Measurements from ENCODE around the gene PARP2.

The PARP2 gene

DNA sequence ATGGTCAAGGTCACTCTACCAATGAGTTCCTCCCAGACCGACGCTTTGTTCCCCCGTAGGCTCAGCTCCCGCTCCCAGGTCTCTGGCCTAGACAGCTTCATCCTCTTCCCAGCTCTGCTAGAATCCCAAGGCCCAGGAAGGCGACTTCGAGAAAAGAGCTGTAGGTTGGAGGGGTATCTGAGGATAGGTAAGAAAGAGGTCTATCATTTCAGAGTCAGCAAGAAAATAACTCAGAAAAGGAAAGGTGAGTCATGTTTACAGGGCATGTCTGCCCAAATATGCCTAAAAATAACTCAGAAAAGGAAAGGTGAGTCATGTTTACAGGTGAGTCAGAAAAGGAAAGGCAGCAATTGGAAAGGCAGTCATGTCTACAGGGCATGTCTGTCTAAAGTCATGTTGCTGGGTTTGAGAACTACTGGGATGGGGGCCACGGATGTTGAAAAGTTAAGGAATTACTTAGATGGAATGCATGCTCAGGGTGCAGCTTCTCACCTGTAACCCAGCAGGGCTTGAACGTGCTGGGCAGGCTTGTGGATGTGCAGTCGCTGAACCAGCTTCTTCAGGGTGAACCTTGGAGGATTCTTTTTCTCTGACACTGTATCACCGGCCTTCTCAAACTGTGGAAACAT is 57.6 kb downstream of the PARP2 start:
- no peak for DNase-seq

- no peak for DNase-seq
Measured at GRCh38 chr14:20403521-20403920, 60.1 kb downstream of the PARP2 start.

All from NCI-H2029 treated with DMSO at 0.1 percent for 48 hours (cell line).